ENCODE data around the gene HDHD3.
A peak's percentile ranks its signal among the peaks of the same experiment; 100 is the strongest.
"Not testable (repeated sequence)": the region's sequence is repeated elsewhere in the genome, so short reads cannot be mapped to it uniquely, and the experiment has no call there.

HDHD3 gene, protein sequence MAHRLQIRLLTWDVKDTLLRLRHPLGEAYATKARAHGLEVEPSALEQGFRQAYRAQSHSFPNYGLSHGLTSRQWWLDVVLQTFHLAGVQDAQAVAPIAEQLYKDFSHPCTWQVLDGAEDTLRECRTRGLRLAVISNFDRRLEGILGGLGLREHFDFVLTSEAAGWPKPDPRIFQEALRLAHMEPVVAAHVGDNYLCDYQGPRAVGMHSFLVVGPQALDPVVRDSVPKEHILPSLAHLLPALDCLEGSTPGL

DNA sequence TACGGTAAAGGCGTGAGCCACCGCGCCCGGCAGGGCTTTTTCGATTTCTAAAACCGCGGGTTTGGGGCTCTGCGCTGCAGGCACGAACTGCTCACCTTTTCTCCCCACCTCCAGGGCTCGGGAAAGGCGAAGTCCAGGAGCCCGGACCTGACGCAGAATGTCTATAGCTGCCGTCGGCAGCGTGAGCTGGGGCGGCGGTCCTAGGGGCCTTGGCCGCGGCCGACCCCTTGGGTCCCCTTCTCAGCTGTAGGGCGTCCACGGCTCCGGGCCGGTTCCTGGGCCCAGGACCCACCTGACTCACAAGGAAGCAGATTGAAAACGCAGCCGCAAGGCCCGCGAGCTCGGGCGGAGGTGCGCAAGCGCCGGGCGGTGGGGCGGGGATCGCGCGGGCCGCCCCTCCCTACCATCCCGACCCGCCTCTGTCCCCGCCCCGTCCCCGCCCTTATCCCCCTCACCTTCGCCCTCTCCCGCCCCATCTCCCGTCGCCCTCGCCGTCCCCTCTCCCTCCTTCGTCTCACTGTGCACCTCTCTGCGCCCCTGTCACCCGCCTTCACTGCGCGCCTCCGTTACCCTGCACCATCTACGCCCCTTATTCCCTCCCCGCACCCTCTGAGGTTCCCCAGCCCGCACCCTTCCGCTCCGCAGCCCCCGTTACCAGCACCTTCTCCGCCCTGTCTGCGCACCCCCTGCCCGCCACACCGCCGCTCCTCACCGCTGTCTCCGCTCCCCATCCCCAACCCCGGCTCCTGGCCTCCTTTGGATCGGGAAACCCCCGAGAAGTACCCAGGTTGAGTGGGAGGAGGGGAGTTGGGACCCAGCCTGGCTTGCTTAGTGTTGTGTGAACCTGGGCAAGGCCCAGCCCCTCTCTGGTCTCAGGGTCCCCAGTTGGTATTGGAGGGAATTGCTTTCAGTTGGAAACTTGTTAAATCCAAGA lies at the start of gene HDHD3:
Gene HDHD3 (minus strand): TSS at position 353 of the 934 bp plus-strand sequence. CDS start 2,632 bp downstream, outside the sequence.
- DNase-seq = peak; percentile 91

DNA sequence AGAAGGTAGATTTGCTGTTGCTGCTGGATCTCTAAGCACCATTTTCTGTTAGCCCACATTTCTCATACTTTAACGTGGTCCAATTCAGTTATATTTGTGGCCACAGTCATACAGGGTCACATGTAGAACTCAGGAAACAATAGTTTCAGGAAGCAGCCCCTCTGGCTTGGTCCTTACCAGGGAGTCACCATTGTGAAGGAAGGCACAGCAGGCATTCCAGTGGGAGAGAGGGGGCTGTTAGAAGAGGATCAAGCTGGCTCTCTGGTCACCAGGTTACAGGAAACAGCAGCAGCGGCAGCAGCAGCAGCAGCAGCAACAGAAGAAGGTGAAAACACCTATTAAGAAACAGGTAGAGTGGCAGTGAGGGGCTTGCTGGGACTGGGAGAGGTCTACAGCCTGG lies 48.3 kb upstream of the HDHD3 start:
- no peak for DNase-seq

DNA sequence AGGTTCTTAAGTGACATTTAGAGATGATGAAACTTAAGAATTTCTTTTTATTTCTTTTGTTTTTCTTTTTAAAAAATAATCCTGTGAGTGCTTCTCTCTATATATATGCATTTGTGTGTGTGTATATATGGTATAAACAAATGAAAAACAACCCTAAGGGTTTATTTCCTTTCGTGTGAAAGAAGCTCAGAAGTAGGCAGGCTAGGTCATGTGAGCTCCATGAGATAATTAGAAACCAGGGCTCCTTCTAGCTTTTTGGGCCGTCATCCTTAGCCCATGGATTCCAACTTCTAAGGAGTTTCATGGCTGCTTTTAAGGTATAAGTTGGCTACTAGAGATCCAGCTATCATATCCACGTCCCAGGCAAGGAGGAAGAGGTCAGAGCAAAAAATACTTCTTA lies 44.9 kb upstream of the HDHD3 start:
- no peak for DNase-seq

DNA sequence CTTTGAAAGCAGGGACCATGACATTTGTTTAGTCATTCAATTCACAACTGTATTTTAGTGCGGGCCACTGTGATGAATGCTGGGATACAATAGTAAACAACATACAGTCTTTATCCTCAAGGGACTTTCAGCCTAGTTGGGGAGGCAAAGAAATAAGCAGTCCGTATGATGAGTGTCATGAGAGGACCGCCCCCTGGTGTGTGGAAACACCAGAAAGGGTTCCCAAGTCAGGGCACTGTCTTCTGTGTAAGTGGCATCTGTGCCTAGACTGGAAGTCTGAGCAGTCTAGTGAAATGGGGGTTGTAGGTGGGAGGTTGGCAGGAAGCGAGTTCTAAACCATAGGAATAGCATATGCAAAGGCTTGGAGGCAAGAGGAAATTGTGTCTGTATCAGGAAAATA lies 40.6 kb upstream of the HDHD3 start:
- no peak for DNase-seq

DNA sequence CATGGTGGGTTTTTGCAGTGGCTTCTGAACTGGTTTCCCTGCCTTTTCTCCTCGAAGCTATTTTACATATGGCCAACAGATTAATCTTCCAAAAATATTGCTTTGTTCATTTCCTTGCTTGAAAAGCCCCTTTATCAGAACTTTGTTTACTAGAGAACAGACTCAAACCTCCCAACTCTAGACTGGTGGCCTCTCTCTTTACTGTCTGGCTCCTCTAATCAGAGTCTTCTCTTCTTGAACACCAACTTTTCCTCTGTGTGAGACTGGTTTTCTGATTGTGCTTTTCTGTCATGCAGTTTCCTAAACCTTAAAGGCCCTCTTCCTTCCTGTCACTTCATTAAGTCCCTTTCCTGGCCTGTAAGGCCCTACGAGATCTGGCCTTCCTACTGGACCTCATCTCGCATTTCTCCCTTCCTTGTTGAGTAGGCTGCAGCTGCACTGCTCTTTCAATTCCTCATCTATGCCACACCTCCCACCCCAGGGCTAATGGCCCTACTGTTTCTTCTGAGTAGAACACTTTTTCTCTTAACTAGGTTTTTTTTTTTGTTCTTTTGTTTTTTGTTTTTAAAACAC lies 39.4 kb upstream of the HDHD3 start:
- no peak for DNase-seq

DNA sequence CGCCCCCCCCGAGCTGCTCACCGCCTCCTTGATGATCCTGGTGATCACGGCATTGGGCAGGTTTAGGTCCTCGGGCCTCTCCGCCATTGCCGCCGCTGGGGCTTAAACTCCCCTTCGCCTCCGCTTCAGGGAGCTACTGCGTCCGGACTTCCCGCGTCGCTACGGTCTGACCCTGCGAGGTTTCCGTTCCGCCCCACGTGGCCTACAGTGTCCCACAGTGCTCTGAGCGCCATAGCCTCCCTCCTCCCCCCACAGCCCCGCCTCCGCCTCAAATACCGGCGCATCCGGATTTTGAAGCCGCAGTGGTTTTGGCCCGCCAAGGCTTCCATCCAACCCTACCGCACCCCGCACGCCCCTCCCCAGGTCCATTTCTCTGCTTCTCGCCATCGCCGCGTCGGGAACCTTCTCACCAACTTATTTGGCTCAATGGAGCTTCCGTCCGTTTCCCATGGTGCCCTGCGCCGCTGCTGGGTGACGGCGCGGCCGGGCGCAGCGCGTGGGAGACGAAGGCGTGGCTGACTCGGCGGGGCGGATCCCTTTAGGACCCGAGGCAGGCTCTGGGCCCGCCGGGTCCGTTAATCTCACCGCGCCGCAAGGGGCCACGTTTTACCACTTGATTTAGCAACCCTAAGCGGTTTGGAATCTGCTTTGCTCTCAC lies 33.5 kb upstream of the HDHD3 start, which contains the start of the genes C9orf43 and POLE3:
Gene C9orf43 (plus strand): TSS at position 541 of the 658 bp plus-strand sequence. CDS start 2,747 bp downstream, outside the sequence.
Gene POLE3 (minus strand): TSS at position 469 of the 658 bp plus-strand sequence. CDS start 382 bp downstream, at position 87.
- DNase-seq = peak; percentile 99

DNA sequence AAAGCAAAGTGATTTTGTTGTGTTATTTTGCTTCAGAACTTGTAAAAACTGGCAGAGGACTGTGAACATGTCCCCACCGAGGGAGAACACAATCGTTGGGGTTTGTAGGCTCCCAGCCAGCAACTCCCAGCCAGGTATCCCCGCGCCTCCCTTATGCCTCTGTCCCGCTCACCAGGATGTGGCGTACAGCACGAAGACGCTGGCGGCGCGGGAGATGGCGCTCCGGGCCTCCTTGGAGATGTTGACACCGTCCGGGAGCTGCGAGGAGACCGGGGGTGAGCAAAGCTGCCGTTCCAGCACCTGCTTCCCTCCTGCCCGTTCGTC lies 33.1 kb upstream of the HDHD3 start:
- DNase-seq = no peak

DNA sequence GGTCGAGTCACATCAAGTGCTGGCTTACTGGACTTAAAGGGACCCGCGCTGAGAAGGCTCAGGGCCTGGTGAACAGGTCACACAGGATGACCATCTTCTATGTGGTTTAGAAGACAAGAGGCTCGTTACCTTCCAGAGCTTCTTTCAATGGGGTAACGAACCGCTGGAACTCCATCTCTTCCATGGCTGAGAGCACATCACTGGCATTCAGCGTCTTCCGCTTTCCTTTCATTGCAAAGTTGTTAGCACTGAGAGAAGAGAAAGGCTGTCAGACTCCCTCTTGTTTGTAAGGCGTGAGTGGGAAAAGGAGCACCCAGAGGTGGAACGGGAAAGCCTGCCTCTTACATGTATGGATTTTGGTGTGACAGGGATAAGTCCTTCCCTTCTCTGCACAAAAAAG lies 32.7 kb upstream of the HDHD3 start:
- no peak for DNase-seq

DNA sequence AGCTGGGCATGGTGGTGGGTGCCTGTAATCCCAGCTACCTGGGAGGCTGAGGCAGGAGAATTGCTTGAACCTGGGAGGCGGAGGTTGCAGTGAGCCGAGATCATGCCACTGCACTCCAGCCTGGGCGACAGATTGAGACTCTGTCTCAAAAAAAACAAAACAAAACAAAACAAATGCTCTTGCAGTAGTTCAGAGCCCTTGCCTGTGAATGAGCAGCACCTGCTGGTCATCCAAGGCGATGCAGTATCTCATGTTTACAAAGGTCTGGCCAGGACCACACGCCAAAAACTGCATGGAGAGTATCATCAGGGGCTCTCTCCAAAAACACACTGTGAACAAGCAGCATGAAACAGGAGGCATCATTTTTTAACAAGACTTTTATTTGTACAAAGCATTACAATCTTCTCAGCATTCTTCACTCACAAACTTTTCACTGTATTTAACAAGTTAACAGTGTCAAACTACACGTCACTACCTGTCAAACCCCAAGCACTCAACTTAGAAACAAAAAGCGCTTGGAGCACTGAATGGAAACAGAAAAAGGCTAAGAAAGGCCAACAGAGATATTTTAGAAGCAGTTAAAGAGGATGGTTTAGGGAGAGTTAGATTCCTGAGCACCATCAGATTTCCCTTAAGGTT lies 30.2 kb upstream of the HDHD3 start:
- DNase-seq = peak; percentile 76

DNA sequence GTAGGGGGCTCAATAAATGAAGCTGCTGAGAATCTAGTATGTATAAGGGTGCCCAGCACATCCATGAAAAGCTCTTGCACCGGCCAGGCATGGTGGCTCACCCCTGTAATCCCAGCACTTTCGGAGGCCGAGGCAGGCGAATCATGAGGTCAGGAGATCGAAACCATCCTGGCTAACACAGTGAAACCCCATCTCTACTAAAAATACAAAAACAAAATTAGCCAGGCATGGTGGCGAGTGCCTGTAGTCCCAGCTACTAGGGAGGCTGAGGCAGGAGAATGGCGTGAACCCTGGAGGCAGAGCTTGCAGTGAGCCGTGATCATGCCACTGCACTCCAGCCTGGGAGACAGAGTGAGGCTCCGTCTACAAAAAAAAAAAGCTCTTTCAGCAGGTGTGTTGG lies 29.6 kb upstream of the HDHD3 start:
- DNase-seq = not testable (repeated sequence)

DNA sequence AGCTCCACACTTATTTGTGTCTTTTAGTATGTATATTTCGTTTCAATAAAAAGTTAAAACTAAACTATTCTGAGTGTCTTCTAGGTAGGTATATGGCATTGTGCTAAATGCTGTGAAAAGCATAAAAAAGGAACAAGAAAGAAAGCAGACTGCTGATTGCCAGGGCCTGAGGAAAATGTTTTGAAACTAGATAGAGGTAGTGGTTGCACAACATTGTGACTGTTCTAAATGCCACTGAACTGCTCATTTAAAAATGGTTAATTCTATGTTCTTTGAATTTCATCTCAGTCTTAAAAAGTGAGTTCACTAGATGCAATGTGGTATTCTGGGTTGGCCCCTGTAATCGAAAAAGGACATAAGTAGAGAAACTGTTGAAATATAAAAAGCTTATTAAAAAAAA lies 26.9 kb upstream of the HDHD3 start:
- no peak for DNase-seq

DNA sequence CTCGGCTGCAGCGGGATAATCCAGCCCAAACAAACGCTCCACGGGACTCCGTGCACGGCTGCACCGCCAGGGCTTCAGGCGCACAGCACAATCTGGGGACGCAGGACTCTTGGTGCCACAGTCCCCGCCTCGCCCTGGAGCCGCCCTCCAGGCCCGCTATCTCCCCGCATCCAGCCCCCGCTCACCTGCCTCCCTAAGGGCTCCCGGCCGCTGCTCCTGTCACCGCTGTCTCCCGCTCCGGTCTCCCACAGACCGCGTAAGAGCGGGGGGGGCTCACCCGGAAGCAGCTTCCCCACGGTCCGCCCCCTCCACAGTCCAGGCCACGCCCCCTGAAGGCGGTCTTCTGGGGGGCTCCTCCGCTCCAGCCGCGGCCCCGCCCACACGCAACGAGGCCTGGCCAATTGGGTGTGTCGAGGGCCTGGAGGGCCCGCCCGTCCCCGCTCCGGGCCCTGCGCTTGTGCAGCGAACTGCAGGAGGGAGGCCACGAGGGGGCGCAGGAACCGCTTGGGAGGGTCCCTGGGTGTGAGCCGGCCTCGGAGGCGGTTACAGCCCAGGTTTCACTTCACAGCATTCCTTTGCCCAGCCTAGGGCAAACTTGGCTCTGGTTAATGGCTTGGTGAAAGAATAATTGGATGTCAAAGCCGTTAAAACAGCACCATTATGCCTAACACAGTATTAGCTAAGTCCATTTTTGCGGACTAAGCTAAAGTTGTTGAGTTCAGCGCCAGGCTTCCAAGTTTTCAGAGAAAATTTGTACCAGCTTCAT lies 24.4 kb upstream of the HDHD3 start, which contains the start of gene ALAD:
Gene ALAD (minus strand): TSS at position 258 of the 766 bp plus-strand sequence. CDS start 7,725 bp downstream, outside the sequence.
- peak; percentile 99 for DNase-seq

DNA sequence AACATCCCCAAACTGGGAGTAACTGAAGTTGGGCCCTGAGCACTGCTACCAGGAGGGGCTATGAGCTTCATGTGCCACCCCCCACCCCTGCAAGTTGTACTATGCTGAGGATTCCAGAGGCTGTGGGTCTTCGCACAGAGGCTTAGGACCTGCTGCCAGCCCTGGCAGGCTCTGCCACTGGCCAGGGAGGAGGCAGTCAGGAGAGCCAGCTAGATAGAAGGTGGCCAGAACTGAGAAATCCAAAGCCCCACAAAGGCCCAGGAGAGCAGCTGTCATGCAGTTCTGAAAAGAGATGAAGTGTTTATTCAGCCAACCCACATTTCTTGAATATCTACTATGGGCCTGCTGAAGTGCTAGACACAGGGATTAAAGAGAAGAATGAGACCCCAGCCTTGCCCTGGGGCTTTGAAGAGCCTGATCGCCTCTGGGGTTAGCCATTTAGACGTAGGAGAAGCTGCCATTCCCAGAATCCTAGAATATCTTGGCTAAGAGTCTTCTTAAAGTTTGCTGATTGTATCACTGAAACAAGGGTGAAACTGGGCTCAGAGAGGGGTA lies 22.9 kb upstream of the HDHD3 start:
- no peak for DNase-seq

DNA sequence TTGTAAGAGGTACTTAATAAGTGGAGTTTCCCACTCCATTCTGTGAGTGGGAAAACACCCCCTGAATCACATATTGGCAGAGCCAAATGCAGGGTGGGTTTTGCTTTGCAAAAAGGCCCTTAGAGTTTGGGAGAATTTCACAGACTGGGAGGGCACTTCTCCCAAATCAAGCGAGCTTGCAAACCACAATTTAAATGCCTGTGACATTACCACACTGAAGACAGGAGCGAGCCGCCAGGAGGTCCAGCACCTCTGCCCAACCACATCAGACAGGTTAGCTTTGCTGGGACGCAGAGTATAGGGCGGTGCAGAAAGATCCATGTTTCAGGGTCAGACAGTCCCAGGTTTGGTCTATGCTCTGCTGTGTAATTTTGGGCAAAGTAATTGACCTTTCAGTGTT lies 22.0 kb upstream of the HDHD3 start:
- no peak for DNase-seq

DNA sequence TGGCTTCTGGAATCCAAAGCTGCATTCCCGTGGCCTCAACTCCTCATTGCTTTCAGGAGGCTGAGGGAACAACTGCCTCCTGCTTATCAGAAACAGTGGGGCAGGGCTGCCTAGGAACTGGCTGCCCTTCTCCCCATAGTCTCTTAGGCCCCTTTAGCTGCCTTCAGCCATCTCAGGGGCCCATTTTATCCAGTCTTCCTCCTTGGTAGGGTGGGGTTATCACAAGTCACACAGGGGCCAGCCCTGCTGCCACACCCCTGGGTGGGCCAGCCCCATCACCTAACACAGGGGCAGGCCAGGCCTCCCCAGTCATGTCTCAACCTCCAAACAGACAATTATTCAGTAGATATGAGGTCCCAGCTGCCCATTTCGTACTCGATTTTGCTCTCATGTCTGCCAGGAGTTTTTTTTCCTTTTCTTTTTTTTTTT lies 20.4 kb upstream of the HDHD3 start:
- DNase-seq = no peak

DNA sequence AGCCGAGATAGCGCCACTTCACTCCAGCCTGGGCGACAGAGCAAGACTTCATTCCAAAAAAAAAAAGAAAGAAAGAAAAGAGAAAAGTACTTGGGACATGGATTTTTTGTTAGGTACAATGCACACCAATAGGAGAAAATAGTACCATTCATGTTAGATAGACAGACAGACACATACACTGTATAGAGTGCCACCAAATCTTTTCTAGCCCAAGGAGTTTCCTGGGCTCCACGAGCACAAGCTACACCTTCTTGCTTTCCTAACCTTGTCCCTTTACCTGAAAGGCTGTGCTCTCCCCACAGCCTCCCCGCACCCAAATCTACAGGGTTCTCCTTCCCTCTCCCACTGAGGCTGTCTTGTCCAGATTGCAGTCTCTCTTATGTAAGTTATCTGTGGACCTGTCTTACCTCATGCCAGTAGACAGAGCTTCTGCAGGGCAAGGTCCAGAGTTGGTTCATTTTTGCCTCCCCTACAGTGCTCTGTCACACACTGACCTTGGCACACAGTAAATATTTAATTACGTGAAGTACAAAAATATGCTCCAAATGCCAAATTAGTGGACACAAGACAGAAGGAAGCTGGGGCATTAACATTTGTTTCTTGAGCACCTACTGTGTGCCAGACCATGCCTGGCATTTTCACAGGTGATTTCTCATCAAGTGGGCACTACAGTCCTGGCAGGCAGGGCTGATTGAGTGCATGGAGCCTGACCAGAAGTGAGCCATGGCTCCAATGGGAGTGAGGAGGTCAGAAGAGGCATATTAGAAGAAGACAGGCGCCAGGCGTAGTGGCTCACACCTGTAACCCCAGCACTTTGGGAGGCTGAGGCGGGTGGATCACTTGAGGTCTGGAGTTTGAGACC lies 18.4 kb upstream of the HDHD3 start:
- no peak for DNase-seq

DNA sequence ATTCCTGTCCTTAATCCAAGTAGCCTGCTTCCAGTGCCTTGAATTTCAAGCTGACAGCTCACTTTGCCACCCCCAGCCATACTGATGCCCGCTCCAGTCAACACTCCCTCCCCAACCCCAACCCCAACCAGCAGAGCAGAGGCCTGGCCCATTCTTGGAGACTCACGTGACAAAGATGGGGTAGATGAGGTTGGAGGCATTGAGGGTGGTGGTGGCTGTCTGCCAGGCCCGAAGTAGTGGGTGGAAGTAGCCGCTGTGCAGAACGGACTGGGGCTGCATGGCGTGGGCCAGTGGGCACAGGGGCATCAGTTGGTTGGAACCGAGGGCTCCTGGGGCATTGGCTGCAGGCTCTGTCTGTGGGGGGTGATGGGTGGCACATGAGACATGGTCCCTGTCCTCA lies 16.5 kb upstream of the HDHD3 start:
- no peak for DNase-seq

DNA sequence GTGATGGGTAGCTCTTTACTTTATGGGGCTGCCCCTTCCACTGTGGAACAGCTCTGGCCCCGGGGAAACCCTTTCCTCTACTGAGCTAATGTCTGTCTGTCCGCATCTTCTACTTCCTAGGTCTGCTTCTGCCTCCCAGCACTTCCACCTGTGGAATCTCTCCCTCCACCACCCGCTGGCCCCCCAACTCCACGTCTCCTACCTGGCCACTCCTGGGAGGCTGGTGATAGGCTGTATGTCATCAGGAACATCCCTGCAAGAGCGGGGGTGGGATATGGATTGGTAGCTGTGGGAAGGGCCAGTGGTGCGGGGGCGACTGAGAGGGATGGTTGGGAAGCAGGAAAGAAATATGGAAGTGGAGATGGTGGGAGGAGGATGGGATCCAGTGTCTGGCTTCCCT lies 15.1 kb upstream of the HDHD3 start:
- no peak for DNase-seq

DNA sequence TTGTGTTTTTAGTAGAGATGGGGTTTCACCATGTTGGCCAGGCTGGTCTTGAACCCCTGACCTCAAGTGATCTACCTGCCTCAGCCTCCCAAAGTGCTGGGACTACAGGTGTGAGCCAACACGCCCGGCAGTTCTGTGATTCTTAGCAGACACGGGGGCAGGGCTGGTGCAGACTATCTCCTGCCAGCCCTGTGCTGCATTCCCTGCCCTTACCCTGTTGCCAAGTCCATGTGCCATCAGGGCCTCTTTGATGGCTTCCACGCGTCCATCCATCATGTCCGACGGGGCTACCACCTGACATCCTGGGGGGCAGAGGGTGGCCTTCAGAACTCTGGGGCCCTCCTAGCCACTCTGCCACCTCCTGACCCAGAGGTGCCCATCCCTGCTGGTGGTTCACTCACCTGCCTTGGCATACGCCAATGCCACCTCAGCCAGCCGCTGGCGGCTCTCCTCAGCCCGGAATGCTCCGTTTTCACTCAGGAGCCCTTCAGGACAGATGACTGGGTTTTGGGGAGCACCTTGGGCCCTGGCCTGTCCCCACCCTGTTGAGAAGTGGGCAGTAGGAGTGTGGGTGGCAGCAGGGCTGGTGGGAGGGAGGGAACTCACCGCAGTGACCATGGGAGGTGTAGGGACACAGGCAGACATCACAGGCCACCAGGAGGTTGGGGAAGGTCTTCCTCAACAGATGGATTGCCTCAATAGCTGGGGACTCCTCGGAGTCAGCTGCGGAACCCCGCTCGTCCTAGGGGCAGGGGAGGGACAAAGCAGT lies 13.6 kb upstream of the HDHD3 start:
- no peak for DNase-seq

DNA sequence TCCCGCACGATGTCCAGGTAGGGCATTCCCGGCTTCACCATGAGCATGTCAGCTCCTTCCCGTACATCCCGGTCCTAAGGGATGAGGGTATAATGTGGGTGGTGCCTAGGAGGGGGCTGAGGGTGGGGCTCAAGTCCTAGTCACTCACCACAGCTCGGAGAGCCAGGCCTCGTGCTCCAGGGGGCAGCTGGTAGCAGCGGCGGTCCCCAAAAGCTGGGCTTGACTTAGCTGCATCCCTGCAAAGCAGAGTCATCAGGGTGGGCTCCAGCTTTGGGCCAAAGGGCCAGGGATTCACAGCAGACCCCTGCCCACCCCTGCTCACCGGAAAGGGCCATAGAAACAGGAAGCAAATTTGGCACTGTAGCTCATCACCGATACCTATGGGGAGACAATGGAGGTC lies 12.7 kb upstream of the HDHD3 start:
- no peak for DNase-seq

All from eye (tissue), 1 donor.